Lung (tissue), 12 donors: ENCODE data around the gene FBRS. TPM values are rescaled to one million over a fixed set of nuclear protein-coding genes. Genes with fewer than 3 reads are reported as not detected.

Experiments
- ATAC-seq: fragments of 200-7000 bp; cut with Tn5 transposase; one replicate; pipeline ENCODE4 v1.9.1; 2020; ENCODE audit warnings: moderate number of reproducible peaks; ENCODE audit not compliant: insufficient read depth, low FRiP score
- DNase-seq, 3 donors: peaks; one replicate each; pipeline ENCODE4 v3.0.0-alpha.2; 2013 to 2017
- H3K27ac ChIP-seq, 2 donors: one replicate each; pipeline ENCODE4 v1.5.1; 2013; ENCODE audit warnings: mild to moderate bottlenecking in 2 of 2, moderate library complexity in 2 of 2, control low read depth in 1 of 2, inconsistent platforms in 1 of 2, low read depth in 1 of 2, low read length in 1 of 2
- H3K27me3 ChIP-seq, 3 donors: one replicate each; pipeline ENCODE4 v1.5.1; 2013; ENCODE audit warnings: low read length in 2 of 3; ENCODE audit not compliant: control insufficient read depth in 3 of 3, insufficient read depth in 3 of 3
- H3K36me3 ChIP-seq, 4 donors: one replicate each; pipeline ENCODE4 v1.5.1; 2013; ENCODE audit warnings: low read length in 4 of 4, mild to moderate bottlenecking in 1 of 4, moderate library complexity in 1 of 4; ENCODE audit not compliant: control insufficient read depth in 4 of 4, insufficient read depth in 4 of 4
- H3K4me1 ChIP-seq, 5 donors: one replicate each; pipeline ENCODE4 v1.5.1; 2013; ENCODE audit warnings: low read length in 5 of 5, mild to moderate bottlenecking in 2 of 5, moderate library complexity in 1 of 5; ENCODE audit not compliant: control insufficient read depth in 5 of 5, insufficient read depth in 5 of 5
- H3K4me3 ChIP-seq: one replicate; pipeline ENCODE4 v1.5.1; 2013; ENCODE audit warnings: mild to moderate bottlenecking, control low read depth, moderate library complexity
- H3K9ac ChIP-seq, 2 donors: one replicate each; pipeline ENCODE4 v1.5.1; 2013; ENCODE audit warnings: low read length in 2 of 2, control low read depth in 1 of 2; ENCODE audit not compliant: insufficient read depth in 1 of 2
- H3K9me3 ChIP-seq, 4 donors: one replicate each; pipeline ENCODE4 v1.5.1; 2013; ENCODE audit warnings: low read length in 3 of 4, mild to moderate bottlenecking in 1 of 4, moderate library complexity in 1 of 4; ENCODE audit not compliant: control insufficient read depth in 4 of 4, insufficient read depth in 3 of 4
- CTCF ChIP-seq: IDR thresholded peaks from 2 replicates; pipeline ENCODE4 v1.5.1; 2012; ENCODE audit warnings: mild to moderate bottlenecking; ENCODE audit errors: control extremely low read depth, extremely low read depth
- WGBS, 2 donors: extraction: QIAGEN DNeasy Blood & Tissue Kit; methylation state at CpG; one replicate each; pipeline ENCODE4 v1.1.7; 2013; 5-methylcytosine and 5-hydroxymethylcytosine counted together
- polyA plus RNA-seq, 2 donors: library from polyadenylated mRNA; stranded (reverse); fragments of 200-250 nt; gene quantifications; one replicate each; pipeline ENCODE4 v1.2.1, GENCODE V29; 2013
- total RNA-seq, 2 donors: library from RNA; depleted of rRNA in 1 of 2; stranded (reverse); fragments of >200 nt in 1 of 2; gene quantifications; one replicate each; pipeline ENCODE4 v1.2.1, GENCODE V29; 2014 to 2021
- donor health status: control.
- donor health status: control.
- donor health status: Bipolar disorder and iron deficiency.
- donor health status: healthy.
- donor health status: DM: yes; HTN: yes; CAD: no.

FBRS gene
- total and polyA plus RNA-seq, 4 donors, result 32.1 to 80.8 (median 55.6) TPM

- Histone ChIP-seq H3K27me3 (no peaks in the 10 kb centered on the region), H3K4me1 (peaks cover 4 to 26% (median 14%) of the 10 kb centered on the region in 5 donors), H3K9ac (peak overlapping the region; percentile 55 to 77), H3K27ac (peak overlapping the region; percentile 95 to 98), H3K36me3 (peaks cover 13 to 49% (median 36%) of the 10 kb centered on the region in 4 donors), H3K4me3 (peak overlapping the region; percentile 82), H3K9me3 (no peaks in the 10 kb centered on the region)
- TF ChIP-seq CTCF, result no peak
- 1% methylated on average over 62 to 84 of the region's 84 CpGs for WGBS, 2 donors
- DNase-seq (peak; percentile 17 to 30 (median 21)), ATAC-seq (no peak)
These were observed 1.5 kb downstream of the FBRS start for GRCh38 chr16:30659507-30660423.

GRCh38 chr16:30660424-30661261 is 2.4 kb downstream of the FBRS start:
- ATAC-seq (no peak), DNase-seq (no peak)

GRCh38 chr16:30662449-30662848 is 4.2 kb downstream of the FBRS start:
- TF ChIP-seq CTCF, result no peak
- ATAC-seq, result no peak
- Histone ChIP-seq H3K4me3 (no peak overlapping the region), H3K27me3 (no peaks in the 10 kb centered on the region), H3K9ac (no peak overlapping the region), H3K36me3 (peaks cover 8 to 60% (median 42%) of the 10 kb centered on the region in 4 donors), H3K9me3 (no peaks in the 10 kb centered on the region), H3K27ac (no peak overlapping the region), H3K4me1 (peaks cover 4 to 22% (median 10%) of the 10 kb centered on the region in 5 donors)
- WGBS, 2 donors, result 88 to 94% methylated on average over 17 of the region's 17 CpGs
- DNase-seq, result no peak

More at GRCh38 chr16:30660424-30661261, 2.4 kb downstream of the FBRS start:
- Histone ChIP-seq H3K9ac (peak overlapping the region; percentile 55 to 77), H3K36me3 (peaks cover 12 to 49% (median 37%) of the 10 kb centered on the region in 4 donors), H3K27ac (peak overlapping the region; percentile 27 to 95), H3K4me1 (peaks cover 4 to 26% (median 14%) of the 10 kb centered on the region in 5 donors), H3K27me3 (no peaks in the 10 kb centered on the region), H3K4me3 (peak overlapping the region; percentile 82), H3K9me3 (no peaks in the 10 kb centered on the region)
- WGBS, 2 donors, result 39 to 41% methylated on average over 21 of the region's 21 CpGs
- no peak for TF ChIP-seq CTCF
